ENCODE data around the gene GOLGA6C.
"Not testable (repeated sequence)": the region's sequence is repeated elsewhere in the genome, so short reads cannot be mapped to it uniquely, and the experiment has no call there.

The GOLGA6C gene

DNA sequence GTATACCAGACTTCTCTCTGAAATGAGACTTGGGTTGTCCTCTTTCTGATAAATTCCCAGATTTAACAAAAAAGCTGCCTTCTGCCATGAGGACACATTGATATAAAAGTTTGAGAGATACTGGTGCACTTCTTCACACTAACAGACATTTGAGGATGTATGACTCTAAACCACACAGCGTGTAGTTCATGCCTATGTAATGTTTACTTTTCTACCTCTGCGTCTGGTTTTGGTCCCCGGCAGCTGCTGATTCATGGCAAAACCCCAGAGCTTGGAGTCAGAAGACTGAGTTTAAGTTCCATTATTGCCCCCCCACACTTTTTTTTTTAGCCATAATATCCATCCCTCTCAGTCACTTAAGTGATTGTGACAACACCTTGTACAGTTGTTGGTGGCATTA lies 1.7 kb downstream of the GOLGA6C start:
- not testable (repeated sequence) for DNase-seq

- DNase-seq, result not testable (repeated sequence)
Measured at GRCh38 chr15:75273751-75274359, 15.7 kb downstream of the GOLGA6C start.

DNA sequence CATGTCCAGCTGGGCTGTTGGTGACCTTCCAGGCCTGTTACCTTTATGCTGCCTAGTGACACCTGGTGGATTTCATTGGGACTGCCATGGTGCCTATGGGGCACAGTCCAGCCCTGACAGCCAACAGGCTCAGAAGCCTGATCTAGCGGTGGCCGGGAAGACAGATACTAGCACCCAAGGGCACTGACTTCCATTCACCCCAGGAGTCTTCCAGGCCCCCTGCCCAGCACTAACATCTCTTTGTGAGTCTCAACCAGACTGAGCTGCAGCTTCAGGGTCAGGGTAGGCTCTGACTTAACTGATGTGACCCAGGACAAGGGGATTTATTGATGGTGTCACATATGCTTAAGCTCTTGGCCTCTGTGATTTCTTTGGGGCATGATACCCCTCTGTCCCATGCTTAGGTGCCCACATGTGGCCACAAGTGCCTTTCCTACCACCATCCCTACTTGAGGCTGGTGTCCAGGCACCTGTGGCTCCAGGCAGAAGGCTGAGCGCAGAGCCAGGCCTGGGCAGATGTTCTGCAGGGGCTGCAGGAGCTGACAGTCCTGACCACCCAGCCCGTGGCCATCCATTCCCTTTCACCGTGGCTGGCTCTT lies 16.5 kb downstream of the GOLGA6C start:
- not testable (repeated sequence) for DNase-seq

- DNase-seq, result not testable (repeated sequence)
Measured at GRCh38 chr15:75275617-75276016, 17.5 kb downstream of the GOLGA6C start.

DNA sequence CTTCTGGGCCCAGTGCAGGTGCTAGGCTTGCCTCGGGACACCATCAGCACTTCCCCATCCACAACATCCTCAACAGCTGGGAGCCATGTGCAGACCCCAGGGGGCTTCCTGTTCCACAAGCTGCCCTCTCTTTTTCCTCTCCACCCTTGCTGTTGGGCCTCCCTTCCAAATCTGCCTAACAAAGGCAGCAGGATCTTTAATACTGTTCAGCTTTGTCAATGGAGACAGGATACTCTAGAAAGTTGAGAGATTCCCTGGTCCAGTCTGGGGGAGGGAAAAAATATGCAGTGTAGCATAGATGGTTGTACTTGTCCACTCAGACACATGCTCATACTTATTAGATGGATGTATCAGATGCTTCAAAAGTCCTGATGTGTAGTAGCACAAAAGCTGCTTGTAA lies 20.4 kb downstream of the GOLGA6C start:
- not testable (repeated sequence) for DNase-seq

DNA sequence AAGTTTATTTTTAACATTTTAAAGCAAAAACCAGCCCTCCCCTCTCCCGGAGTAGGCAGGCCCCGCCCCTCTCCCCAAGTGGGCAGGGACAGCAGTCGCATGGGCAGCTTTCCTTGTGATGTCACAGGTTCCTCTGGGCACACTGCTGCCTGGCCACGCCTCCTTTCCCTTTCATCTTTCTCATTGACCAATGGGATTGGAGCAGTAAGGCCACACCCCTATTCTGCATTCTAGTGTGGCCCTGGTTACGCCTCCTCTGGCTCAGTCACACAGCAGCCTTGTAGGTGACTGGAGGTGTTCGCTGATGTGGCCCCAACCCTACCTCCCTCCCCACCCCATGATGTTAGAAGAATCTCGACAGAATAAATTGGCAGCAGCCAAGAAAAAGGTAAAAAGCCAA lies 24.4 kb downstream of the GOLGA6C start, which contains the start of gene GOLGA6D:
Gene GOLGA6D, plus strand, starts transcription at position 264 of the 400 bp plus-strand sequence. Its CDS starts 41 bp downstream, at position 305.
- DNase-seq, result not testable (repeated sequence)

DNA sequence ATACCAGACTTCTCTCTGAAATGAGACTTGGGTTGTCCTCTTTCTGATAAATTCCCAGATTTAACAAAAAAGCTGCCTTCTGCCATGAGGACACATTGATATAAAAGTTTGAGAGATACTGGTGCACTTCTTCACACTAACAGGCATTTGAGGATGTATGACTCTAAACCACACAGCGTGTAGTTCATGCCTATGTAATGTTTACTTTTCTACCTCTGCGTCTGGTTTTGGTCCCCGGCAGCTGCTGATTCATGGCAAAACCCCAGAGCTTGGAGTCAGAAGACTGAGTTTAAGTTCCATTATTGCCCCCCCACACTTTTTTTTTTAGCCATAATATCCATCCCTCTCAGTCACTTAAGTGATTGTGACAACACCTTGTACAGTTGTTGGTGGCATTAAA lies 26.0 kb downstream of the GOLGA6C start:
- DNase-seq, result not testable (repeated sequence)

DNA sequence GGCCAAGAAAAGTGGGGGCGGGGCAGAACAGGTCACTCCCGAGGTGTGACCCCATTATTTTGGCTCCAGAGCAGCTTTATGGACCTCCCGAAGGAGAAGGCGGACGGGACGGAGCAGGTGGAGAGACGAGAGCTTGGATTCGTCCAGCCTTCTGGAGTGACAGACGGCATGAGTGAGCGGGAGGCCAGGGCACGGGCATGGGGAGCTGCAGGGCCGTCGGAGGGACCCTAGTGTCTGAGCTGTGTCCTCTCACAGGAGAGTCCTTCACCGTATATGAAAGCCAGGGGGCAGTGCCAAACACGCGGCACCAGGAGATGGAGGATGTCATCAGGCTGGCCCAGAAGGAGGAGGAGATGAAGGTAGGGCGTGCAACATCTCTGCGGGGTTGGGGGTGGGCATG lies 35.5 kb downstream of the GOLGA6C start:
- DNase-seq, result not testable (repeated sequence)

GRCh38 chr15:75298541-75299310 lies 40.6 kb downstream of the GOLGA6C start:
- DNase-seq, result not testable (repeated sequence)

DNA sequence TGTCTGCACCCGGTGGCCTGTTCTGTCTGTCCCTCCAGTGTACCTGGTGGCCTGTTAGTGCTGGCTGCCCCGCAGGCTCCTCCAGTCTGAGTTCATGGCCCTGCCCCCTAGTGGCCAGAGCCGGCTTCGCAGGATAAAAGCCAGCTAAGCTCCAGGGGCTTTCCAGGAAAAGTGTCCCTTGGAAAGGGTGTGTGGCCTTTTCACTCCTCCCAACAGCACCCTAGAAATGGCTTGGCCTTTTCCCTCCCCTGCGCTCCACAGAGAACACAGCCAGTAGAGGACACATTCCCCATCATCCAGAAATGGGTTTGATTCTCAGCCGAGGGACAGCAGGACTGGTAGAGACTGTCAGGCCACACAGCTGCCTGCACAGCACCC lies 41.2 kb downstream of the GOLGA6C start:
- not testable (repeated sequence) for DNase-seq

DNA sequence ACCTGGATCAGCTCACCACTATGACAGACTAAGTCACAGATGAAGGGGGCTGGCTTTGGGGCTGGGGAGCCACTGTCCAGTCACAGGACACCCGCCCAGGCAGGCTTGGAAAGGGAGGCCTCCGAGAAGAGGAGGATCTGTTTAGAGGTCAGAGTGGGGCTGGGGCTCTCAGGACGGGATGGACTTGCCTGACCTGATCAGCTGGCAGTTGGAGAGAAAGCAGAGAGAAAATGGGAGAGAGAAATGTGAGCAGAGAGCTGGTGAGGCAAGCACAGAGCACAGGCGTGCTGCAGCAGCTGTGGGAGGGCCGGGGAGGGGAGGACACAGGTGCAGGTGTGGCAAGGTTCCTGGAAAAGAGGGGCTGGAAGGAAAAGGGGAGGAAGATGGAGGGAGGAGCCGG lies 41.9 kb downstream of the GOLGA6C start:
- DNase-seq, result not testable (repeated sequence)

- DNase-seq, result no peak
Measured at GRCh38 chr15:75302318-75302717, 44.2 kb downstream of the GOLGA6C start.

- not testable (repeated sequence) for DNase-seq
Measured at GRCh38 chr15:75302753-75303152, 44.6 kb downstream of the GOLGA6C start.

- DNase-seq, result no peak
Measured at GRCh38 chr15:75306188-75306587, 48.1 kb downstream of the GOLGA6C start.

DNA sequence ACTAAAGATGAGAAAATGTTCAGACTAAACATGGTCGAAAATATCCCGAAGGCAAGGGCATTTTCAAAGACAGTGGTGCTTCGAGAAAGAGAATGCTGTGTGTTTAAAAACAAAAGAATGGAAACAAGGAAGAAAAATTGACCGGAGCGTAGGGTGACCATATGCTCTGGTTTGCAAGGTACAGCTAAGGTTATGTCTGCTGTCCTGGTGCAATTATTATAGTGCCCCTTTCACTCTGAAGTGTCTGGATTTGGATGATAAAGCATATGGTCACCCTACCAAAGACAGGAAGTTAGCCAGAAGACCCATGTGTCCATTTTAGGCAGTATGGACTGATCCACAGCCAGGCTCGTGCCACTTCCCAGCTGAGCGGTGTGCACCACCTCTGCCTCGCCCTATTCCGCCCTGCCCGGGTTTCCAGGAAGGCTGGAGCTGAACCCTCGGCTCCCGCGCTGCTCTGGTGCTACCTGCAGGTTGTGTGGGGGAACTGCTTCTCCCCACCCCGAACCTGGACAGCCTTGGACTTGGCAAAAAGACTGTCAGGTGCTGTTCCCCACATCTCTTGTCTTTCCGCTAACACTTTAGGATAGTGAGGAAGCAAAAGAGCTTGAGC lies 49.8 kb downstream of the GOLGA6C start:
- DNase-seq, result peak; percentile 61

DNA sequence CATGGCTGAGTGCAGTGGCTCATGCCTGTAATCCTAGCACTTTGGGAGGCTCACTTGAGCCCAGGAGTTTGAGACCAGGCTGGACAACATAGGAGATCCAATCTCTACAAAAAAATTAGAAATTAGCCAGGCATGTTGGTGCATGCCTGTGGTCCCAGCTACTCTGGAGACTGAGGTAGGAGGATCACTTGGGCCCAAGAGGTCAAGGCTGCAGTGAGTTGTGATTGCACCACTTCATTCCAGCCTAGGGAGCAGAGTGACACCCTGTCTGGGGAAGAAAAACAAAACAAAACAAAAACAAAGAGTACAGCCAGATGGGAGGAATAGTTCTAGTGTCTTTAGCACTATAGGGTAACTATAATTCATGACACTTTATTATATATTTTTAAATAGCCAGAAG lies 51.6 kb downstream of the GOLGA6C start:
- no peak for DNase-seq

DNA sequence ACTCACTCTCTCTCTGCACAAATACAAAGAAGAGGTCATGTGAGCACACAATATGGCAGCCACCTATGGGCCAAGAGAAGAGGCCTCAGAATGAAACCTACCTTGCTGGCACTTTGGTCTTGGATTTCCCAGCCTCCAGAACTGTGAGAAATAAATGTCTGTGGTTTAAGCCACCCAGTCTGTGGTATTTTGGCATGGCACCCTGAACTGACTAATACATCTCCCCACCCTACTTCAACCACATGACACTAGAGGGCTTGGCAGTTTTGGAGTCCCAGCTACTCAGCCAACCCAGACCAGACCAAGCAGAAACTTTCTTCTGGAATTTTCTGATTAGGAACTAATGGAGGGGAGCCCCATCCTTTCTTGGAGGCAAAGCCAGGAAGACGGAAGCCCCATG lies 54.4 kb downstream of the GOLGA6C start:
- not testable (repeated sequence) for DNase-seq

GRCh38 chr15:75313116-75313845 lies 55.1 kb downstream of the GOLGA6C start:
- DNase-seq, result no peak

DNA sequence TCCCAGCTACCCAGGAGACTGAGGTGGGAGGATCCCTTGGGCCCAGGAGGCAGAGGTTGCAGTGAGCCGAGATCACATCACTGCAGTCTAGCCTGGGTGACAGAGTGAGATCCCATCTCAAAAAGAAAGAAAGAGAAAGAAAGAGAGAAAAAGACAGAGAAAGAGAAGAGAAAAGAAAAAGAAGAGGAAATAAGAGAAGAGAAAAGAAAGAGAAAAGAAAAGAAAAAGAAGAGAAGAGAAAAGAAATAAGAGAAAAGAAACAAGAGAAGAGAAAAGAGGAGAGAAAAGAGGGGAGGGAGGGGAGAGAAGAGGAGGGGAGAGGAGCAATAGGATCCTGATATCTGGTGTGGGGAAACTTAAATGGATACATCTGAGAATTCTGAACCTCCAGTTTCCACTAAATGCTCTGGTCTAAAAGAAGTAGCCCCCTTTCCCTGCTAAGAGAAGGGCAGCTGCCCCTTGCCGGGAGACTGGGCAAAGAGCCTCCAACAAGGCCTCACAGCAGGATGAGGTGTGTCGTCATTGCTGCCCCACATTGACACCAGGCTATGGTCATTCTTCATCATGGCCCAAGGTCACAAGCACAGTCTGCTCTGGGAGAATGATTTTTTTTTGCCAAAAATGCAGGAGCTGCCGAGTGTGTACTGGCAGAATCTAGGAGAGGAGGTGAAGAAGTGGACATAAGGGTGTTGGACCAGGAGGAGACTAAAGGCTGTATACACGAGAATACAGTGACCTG lies 56.6 kb downstream of the GOLGA6C start:
- DNase-seq, result no peak

DNA sequence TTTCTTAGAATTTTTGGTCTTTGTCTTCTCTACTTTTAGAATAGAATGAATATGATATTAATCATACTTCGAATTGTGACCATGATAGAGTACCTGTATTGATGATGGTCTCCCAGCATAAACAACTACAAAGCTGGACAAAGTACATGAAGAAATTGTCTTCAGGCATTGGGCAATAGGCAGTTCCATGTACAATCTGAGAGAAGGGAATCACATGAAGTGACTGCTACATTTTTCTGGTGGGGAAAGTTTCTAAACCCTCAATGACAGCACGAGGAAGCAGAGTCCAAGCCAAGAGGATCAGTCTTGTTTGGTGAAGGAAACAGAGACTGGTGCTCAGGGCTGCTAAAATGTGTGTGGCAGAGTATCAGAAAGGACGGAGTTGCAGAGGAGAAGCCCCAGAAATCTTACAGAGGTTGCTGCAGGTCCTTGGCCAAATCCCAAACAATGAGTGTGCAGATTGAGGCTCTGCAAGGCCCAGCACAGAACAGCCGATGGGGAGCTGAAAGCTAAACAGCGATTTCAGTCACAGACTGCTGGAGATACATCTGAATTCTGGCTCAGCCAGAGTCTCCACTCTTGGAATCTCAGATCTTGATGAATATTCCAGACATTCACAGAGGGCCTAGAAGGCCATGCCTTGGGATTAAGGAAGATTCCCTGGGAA lies 61.2 kb downstream of the GOLGA6C start:
- not testable (repeated sequence) for DNase-seq
